K562 (cell line): Measurements from ENCODE around the gene BNC2. TPM values are rescaled to one million over a fixed set of nuclear protein-coding genes. Genes with fewer than 3 reads are reported as not detected.

Source experiments
- BCLAF1 ChIP-seq, 2 experiments: fragments of 450-650 bp in 1 of 2; IDR thresholded peaks; 2 replicates each; pipeline ENCODE4 v1.6.1; 2011 to 2017; ENCODE audit warnings: low read depth in 2 of 2, antibody characterized with exemption in 1 of 2, borderline replicate concordance in 1 of 2, low read length in 1 of 2, mild to moderate bottlenecking in 1 of 2, mixed read lengths in 1 of 2; ENCODE audit not compliant: control insufficient read depth in 1 of 2
- CBX2 ChIP-seq: fragments of 200-600 bp; sonication (generic); IDR thresholded peaks from one replicate; pipeline ENCODE4 v1.6.1; 2012; ENCODE audit warnings: mild to moderate bottlenecking, low read length, inconsistent platforms; ENCODE audit not compliant: insufficient read depth, poor library complexity, severe bottlenecking
- CXXC5 ChIP-seq: fragments of 250-450 bp; sonication (Bioruptor Pico); IDR thresholded peaks from 2 replicates; pipeline ENCODE4 v1.8.0; 2022; ENCODE audit warnings: inconsistent platforms, mild to moderate bottlenecking, moderate library complexity
- GTF2E2 ChIP-seq: fragments of 200-800 bp; sonication (Bioruptor generic); IDR thresholded peaks from 2 replicates; pipeline ENCODE4 v1.6.1; 2016; ENCODE audit warnings: missing genetic modification characterization, missing compliant biosample characterization
- KLF10 ChIP-seq: fragments of 250-450 bp; sonication (Bioruptor Pico); IDR thresholded peaks from 2 replicates; pipeline ENCODE4 v1.6.1; 2021; ENCODE audit warnings: matching md5 sums
- PRDM10 ChIP-seq: fragments of 450-650 bp; IDR thresholded peaks from 2 replicates; pipeline ENCODE4 v1.6.1; 2018; ENCODE audit not compliant: partially characterized antibody
- RCOR1 ChIP-seq, 2 experiments: IDR thresholded peaks; 2 replicates each; pipeline ENCODE4 v1.6.1; 2012; ENCODE audit warnings: low read depth in 2 of 2, low read length in 2 of 2, borderline replicate concordance in 1 of 2, improper control_type of control experiment in 1 of 2
- STAT5B ChIP-seq: fragments of 250-450 bp; sonication (Bioruptor Pico); IDR thresholded peaks from 2 replicates; pipeline ENCODE4 v1.8.0; 2021; ENCODE audit warnings: mild to moderate bottlenecking, inconsistent platforms
- TAF7 ChIP-seq: fragments of 450-650 bp; IDR thresholded peaks from 2 replicates; pipeline ENCODE4 v1.6.1; 2016; ENCODE audit warnings: missing genetic modification characterization, missing compliant biosample characterization
- ZNF518B ChIP-seq: fragments of 250-450 bp; sonication (Bioruptor Pico); IDR thresholded peaks from 2 replicates; pipeline ENCODE4 v1.5.0; 2021; ENCODE audit warnings: mild to moderate bottlenecking, moderate library complexity
- polyA plus RNA-seq, 8 experiments: library from polyadenylated mRNA; depleted of rRNA in 4 of 8; stranded (reverse) in 5 of 8; unstranded in 3 of 8; fragments of >200 nt; fragmentation: Nextera tagmentation in 2 of 8; fragmentation: Illumina TruSeq in 1 of 8; extraction: Ambion mirVana in 2 of 8; extraction: Trizol in 1 of 8; gene quantifications; 2 replicates each; pipeline versions ENCODE4 v1.2.1 to v1.2.3, GENCODE V29; 2011 to 2014; ENCODE audit warnings: inconsistent platforms in 1 of 8, missing spikeins in 1 of 8
- total RNA-seq, 7 experiments: library from RNA; depleted of rRNA in 6 of 7; stranded (reverse); fragments of >200 nt in 6 of 7; fragmentation: Illumina TruSeq in 2 of 7; extraction: Trizol in 2 of 7; gene quantifications; 2 replicates each; pipeline versions ENCODE4 v1.2.1 to v1.2.3, GENCODE V29; 2011 to 2021; ENCODE audit warnings: low replicate concordance in 1 of 7

Gene BNC2
- total and polyA plus RNA-seq, 9 of the 15 experiments (the other 6 are each of a cell fraction or from before 2014, with no cell fraction given): not detected

- TF ChIP-seq ZNF518B (CRISPR knock-in tag) (no peak), TAF7 (tag) (no peak), RCOR1 (IDR thresholded peaks at IDR 0.05; ENCODE audit: borderline replicate concordance in 1 of 2, low read depth in 2 of 2, low read length in 2 of 2) (no peak), CXXC5 (CRISPR knock-in tag) (no peak), BCLAF1 (IDR thresholded peaks at IDR 0.05; ENCODE audit: borderline replicate concordance in 1 of 2, control insufficient read depth in 1 of 2, low read depth in 2 of 2, low read length in 1 of 2) (no peak), STAT5B (no peak), CBX2 (no peak), GTF2E2 (tag) (no peak), KLF10 (no peak), PRDM10 (no peak)
- TF ChIP-seq, all 486 proteins: peak for 0
These were observed 215.8 kb downstream of the BNC2 start (continued) for GRCh38 chr9:16654596-16655126.
